Measurements from ENCODE around the gene EHD4.
A peak's percentile ranks its signal among the peaks of the same experiment; 100 is the strongest.

The EHD4 gene

DNA sequence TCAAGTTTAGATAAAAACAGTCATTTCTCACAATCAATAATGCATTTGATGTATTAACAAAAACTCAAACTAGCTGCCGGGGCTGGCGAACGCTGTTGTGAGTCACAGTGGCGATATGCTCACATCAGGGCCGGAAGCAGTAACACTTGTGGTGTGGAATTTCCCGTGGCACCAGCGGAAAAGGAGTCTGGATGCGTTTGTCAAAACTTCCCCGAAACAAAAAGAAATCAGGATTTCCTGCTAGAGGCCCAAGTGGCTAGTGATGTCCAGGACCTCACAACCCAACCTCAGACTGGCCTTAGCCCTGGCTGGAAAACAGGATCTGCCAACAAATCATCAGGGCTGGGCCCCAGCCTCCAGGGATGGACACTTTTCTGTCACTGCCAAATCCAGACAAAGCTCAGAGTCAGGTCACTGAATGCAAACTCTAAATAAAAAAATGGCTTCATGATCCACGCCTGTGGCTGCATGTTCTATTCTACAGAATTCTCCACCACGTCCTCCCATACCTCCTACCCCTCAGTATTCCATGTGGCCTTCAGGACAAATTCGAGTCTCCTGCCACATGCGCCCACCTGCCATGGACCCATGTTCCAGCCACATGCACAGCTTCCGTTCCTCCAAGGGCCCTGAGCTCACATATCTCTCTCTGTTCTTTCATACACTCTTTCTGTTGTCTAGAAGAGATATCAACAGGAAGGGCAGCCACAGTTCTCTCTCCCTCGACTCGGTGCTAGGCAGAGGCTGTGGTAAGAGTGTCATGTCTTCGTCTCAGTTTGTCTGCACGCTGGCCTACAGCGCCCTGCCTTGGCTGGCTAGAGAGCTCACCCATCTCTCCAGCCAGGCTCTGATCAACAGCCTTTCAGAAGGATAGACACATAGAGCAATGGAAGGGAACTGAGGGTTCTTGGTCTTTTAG lies 35.4 kb downstream of the EHD4 start:
- peak; percentile 87 for DNase-seq (ENCODE audit: low spot score)

DNA sequence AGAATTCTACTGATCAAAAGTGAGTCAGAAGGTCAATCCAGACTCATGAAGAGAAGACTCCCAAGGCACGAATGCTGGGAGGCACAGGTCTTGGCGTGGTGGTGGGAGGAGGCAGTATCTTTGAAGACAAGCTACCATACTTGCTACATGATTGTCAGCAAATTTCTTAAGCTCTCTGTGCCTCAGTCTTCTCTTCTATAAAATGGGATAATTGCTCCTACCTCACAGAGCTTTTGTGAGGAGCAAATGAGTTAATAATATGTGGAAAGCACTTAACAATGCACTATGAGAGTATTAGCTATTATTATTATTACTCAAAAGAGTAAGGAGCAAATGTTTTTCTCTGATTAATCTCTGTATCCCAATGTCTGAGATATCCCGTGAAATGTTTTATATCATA lies 36.2 kb downstream of the EHD4 start:
- no peak for DNase-seq (ENCODE audit: low spot score)

DNA sequence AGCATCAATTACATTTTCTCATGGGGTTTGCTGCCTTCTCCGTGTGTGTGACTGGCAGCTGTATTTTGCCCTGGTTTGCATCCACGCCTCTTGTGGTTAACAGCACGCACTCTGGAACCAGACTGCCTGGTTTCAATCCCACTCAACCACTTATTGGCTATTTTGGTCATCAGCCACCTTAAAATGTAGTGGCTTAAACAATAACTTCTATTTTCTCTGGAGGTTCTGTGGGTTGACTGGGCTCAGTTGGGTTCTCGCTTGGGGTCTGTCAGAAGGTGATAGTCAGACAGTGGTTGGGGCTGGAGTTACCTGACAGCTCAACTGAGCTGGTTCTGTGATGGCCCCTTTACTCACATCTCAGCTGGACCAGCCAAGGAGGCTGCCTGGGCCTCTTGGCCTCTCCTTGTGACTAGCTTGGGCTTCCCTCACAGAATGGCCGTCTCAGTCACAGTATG lies 36.8 kb downstream of the EHD4 start:
- no peak for DNase-seq (ENCODE audit: low spot score)

DNA sequence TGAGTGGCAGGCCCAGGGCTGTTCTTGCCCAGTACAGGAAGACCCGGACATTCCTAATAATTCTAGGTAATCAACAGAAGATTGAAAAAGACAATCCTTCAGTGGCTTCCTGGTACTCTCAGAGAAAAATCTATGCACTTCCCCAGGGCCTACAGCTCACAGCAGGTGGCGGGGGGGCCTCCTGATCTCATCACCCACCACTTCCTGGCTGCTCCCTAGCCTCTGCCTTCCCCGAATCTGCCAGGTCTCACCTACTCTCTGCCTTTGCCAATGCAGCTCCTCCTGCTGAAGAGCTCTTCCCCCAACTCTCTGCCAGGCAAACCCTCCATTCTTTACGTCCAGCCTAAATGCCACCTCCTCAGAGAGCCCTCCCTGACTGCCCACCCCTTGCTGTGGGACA lies 37.5 kb downstream of the EHD4 start:
- DNase-seq (ENCODE audit: low spot score): peak; percentile 84

DNA sequence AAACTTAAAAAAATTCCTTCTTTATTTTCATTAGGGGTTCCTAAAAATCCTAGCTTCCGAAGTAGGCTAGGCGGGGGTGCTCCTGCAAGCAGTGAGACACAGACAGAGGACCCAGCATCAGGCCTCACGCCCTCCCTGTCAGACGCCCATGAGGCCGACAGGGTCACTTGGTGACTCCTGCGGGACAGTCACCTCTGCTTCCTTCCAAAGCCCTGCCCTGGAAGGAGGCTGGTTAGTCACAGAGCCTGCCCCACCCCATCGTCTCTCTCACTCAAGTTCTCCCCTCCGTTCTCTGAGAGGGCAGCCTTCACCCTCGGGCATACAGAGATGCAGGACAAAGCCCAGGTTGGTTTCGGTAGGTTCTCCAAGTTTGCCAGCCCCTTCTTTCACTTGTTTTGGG lies 38.6 kb downstream of the EHD4 start:
- peak; percentile 29 for DNase-seq (ENCODE audit: low spot score)

DNA sequence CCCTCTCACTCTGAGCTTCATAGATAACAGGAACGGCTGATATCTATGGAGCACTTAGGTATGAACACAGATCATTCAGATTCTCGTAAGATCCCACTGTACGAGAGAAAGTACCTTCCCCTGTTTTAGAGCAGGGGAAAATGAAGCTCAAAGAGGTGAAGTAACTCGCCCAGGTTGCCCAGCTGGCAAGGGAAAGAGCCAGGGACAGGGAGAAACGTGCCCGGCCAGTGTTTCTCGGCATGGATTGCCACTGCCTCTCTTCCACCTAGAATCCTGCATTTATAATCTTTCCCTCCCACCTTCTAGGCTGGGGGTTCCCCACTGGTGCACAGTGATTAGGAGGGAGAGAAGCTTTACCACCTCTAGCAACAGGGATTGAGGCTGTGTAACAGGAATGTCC lies 39.0 kb downstream of the EHD4 start:
- DNase-seq (ENCODE audit: low spot score): no peak

DNA sequence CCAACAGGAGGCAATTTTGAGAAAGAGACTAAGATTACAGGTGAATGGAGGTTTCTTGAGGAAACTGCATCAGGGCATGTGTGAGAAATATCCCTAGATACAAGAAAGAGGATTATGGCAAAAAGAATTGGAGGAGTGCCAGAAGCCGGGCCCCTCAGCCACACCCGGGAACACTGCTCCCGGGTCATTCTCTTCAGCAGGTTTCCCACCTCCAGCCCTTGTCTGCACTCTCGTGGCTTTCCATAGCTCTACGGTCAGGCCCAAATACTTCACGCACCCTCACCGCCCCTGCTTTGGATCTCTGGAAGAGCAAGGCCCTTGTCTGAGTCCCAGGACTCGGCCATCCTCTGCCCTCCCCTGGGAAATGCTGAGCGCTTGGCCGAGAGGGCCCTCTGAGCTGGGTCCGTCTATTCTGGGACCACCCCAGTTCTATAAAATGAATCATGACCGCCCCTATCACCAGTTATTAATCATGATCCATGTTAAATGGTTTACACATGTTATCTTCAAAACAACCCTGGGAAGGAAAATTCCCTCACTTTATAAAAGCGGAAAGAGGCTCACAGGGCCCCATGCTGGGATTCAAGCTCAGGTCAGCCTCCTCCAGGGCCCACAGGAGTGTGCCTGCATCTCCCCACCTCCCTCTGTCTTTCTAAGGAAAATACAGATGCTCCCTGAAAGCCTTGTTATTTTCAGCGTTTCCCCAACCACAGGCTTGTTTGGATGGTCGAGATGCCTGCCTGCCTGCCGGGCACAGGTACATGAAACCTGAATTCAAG lies 39.7 kb downstream of the EHD4 start:
- DNase-seq (ENCODE audit: low spot score): no peak

DNA sequence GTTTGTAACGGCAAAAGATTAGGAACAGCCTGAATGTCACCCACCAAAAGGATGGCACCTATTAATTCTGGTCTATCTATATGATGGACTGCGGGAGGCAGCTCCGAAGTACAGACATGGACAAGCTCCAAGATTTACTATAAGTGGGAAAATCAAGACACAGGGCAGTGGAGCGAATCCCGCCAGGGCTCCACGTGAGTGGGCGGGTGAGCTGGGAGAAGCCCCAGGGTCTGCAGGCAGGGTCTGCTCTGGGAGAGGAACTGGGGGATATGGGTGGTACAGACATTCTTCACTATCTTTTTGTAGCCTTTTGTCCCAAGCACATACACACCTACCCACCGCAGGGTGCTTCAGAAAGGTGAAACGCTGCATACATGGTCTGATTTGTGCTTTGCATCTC lies 40.3 kb downstream of the EHD4 start:
- DNase-seq (ENCODE audit: low spot score): no peak

DNA sequence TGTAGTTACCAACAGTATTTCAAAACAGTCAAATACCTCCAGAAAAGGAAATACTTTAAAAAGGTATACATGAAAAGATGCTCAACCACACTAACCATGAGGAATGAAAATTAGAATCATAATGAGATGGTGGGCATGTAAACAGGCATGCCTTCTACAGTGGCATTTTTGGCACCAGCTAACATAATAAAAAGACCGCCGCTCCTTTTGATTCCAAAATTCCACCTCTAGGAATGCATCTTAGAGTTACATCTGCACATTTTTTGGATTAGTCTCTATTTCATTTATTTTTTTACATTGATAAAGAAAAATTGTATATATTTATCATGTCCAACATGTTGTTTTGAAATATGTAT lies 41.5 kb downstream of the EHD4 start:
- DNase-seq (ENCODE audit: low spot score): no peak

DNA sequence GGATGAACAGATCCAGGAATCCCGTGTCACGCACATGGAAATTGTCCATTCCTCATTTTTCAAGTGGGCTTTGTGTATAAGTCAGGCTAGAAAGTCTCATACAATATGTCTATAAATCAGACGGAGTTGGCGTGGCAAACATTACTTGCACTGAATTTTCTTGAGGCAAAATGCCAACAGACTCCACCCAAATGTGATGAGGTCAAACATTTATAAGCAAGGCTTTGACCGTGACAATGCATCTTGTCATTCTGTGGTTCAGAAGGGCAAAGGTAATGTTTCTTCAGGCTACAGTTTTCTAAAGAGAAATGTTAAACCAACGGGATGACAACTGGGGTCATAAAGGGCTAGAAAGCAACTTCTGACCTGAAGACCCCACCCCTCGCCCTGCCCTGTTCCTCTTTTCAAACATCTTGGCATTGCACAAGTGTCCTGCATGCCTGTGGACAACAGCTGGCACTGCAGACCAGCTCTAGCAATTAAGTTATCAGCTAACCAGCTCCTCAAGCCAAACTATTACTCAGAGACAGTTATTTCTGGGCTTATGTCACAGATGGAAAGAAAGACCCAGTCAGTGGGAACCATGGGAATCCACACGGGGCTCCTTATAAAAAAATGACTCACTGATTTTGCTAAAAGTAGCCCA lies 42.0 kb downstream of the EHD4 start:
- DNase-seq (ENCODE audit: low spot score): no peak

DNA sequence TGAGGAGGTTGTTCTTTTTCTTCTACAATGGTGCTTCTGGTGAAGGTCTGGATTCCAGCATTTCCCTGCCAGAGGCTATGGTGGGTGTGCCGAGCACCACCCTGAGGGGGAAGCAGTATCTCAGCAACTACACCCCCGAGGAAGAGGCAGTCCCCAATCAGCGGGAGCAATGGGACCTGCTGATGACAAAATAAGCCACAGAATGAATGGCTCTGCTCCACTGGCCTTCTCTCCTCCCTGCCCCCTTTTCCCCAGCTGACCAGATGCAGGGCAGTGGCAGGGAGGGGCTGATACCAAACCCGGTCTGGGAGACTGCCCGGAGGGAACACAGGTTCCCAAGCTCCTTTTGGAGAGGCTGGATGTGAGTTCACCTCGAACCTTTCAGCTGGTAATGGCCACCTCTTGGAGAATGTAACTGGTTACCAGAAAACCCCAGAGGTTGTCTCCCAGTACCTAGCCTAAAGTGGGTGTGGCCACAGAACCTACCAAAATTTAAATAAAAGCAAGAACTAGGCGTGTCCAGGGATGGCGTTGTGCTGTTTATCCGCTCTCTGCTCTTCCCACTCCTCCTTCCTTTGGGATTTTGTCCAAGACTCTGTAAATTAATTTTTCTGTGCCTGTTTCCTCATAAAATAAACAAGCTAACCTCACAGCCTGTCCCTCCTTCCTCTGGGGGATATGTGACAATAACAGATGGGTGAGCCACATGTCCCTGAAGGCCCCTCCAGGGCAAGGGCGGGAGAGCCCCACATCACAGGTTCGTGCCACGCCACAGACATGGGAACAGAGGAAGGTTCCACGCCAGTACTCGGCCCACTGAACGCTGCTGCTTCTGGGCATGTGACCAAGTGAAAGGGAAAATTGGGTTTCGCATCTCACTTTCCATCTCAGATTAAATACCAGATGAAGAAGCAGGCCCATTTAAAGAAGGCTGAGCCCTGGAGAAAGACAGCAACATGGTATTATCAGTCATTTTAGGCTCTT lies 43.4 kb downstream of the EHD4 start:
- no peak for DNase-seq (ENCODE audit: low spot score)

DNA sequence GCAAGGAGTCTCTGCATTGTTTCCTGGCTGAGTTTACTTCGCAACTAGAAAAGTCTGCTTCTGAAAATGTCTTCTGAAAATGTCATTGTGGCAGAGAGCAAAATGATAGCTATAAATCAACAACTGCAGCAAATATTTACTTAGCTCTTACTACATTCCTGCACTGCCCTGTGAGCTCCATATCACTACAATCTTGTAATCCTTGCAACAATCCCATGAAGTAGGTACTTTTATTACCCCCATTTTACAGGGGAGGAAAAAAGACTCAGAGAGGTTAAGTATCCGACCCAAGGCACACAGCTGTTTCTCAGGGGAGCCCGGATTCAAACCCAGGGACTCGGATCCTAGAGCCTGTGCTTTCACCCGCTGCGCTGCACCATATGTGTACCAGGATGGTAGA lies 44.3 kb downstream of the EHD4 start:
- DNase-seq (ENCODE audit: low spot score): no peak

DNA sequence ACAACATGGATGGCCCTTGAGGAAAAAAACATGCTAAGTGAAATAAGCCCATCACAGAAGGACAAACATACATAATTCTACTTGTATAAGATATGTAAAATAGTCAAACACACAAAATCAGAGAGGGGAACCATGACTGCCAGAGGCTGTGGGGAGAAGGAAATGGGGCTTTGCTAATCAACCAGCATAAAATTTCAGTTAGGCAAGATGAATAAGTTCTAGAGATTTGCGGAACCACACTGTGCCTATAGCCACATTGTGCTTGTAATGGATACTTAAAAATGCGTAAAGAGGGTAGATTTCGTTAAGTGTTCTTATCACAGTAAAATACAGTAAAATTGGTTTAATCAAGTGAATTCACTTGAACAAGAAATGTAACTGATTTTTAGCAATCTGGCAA lies 44.8 kb downstream of the EHD4 start:
- no peak for DNase-seq (ENCODE audit: low spot score)

DNA sequence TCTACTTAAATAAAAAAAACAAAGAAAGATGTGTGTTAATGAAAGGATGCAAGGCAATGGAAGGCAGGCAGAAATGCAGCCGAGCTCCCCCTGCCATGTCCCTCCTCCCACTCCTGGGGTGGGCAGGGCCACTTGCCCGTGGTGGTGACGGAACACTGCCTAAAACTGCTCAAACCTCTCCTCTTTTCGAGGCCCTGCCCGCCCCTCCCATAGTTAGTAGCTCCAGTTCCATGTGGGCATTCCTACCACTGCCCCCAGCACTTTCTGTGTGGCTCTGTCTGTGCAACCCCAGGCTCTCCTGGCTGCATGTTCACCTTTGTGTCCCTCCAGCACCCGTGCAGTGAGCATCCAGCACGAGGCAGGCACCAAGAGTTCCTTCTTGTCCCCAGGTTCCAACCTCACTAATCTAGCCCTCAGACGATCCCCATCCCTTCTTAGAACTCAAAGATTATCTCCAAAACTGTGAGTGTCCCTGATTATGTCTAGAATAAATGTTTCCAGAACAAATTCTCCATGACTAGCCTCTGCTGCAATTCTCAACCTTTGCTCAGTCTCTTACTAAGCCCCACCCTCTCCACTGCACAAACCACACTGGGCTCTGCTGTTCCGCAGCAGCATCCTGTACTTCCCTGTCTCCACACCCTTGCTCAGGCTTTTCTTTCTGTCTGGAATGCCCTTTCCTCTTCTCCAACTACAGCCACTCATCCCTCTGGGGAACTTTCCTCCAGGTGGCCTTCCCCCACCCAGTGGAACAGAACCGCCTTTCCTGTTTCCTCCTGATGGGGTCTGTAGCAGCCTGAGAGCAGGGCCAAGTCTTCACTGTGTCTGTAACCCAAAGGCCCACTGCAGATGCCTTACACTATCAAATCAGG lies 45.9 kb downstream of the EHD4 start:
- peak; percentile 13 for DNase-seq (ENCODE audit: low spot score)

DNA sequence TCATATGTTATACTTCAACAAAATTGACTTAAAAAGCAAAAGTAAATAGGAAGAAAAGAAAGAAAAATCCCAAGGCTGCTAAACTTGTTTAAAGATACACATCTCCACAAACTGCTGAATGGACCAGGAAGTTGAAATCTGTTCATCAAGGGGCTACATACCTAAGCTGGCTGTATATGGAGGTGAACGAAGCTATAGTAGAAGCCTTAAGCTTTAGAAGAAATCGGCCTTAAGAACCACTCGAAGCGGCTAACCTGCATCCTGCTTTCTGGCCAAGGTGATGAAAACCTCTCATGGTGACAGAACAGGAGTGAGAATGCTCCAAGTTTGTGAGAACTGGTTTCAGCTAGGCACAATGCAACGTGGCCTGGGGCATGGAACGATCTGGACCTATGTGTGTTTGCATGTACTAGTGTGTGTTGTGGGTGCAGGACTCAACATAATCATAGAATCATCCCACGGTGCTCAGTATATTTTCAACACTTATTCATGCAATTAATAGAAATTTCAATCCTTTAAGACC lies 47.2 kb downstream of the EHD4 start:
- DNase-seq (ENCODE audit: low spot score): no peak

DNA sequence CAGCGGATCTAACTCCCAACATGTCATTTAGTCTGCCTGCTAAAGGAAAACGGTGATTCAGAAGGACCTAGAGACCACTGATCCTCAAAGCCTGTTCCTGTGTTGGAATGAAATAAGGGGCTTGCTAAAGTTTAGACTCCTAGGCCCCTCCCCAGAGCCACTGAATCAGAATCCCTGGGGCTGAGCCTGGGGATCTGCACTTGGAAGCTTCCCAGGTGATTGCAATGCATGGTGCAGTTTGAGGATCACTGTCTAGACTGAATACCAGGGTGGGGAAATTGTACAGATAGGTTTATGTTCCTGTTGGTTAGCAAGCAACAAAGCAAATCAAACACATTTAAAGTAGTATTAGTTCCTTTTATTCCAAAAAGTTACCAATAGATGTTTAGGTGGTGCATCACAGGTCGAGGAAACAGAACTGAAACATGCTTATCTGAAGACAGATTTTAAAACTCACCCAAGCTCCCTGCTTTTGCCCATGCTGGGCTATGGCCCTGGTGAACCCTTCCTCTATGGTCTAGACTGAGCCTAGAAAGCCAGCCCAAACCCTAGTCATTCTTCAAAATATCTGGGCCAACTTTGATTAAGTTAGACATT lies 48.9 kb downstream of the EHD4 start:
- DNase-seq (ENCODE audit: low spot score): no peak

DNA sequence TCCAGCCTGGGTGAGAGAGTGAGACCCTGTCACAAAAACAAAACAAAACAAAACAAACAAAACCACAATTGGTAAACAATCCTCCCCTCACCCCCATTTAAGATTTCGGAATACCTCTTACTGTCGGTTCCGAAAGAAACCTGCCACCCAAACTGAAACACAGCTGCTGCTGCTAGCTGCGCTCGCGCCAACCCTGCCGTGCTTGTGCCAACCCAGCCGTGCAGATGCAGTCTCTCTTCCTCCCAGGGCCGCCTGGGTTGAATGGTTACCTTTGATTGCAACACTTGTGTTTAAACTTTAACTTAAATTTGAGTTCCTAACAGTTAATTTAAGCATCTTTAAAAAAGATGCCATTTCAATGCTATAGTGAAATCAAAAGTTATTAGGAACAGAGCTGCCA lies 50.0 kb downstream of the EHD4 start:
- DNase-seq (ENCODE audit: low spot score): no peak

DNA sequence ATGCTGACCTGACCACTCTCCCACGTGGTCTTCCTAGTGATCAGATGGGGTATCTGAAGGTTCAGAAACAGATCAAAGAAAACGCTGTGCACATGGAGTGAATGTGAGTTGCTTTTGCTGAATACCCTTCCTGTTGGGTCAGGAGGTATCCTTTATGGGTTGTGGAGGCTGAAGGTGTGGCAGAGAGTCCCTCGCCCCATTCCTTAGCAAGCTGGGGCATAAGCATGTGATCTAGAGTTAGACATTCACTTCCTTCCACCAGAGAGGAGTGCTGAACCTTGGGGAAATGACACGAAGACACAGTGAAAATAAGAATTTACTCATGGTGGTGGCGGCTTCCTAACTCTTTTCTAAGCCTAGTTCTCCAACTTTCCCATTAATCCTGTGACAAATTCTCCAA lies 50.7 kb downstream of the EHD4 start:
- no peak for DNase-seq (ENCODE audit: low spot score)

DNA sequence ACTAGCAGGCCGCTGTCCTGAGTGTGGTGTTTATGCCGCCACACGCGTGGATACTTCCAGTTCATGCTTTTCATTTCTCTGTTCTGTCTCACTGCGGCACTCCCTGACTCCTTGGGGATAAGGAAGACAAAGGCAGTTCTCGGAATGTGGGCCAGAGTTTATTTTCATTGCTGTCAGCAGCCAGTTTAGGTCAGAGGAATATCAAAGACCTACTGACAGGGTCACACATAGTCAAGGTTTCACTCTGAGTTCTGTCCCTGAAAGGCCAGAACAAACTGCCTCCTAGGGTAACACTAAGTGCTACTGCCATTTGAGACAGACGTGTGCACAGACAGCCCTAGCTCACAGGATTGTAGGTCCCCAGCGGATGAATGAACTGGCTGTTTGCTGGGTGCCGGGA lies 51.2 kb downstream of the EHD4 start:
- no peak for DNase-seq (ENCODE audit: low spot score)

DNA sequence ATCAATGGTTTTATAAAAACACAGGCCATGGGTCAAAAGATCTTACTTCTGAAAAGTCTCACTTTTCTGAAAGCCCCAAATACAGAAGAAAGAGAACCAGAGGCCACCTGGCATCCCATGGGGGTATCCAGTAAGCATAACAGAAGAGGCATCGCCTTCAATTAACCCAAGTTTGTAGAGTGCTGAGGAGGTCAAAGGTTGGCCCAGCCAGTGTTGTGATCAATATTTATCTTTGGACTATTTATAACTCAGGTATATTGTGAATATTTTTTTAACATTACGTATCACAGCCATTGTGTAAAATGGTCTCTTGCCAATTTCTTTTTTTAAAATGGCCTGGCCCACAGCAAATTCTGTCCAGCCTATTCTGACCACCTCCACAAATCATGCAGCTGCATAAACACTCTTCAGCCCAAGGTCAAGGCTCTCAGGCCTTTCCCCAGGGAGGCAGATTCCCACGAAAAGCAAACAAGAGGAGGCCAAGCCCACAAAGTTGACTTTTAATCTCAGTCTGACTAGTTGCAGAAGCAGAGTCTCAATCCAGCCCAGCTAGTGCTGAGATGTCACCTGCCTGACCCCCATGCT lies 52.3 kb downstream of the EHD4 start:
- DNase-seq (ENCODE audit: low spot score): no peak
